Gastrocnemius medialis (tissue), 4 donors: ENCODE results near the gene ST8SIA5.

Source experiments
- POLR2A ChIP-seq, 2 donors: fragments of 450-650 bp; IDR thresholded peaks; one replicate each; pipeline ENCODE4 v1.6.1; 2017; ENCODE audit warnings: antibody characterized with exemption in 2 of 2, mild to moderate bottlenecking in 2 of 2, moderate library complexity in 2 of 2
- TF ChIP-seq, protein P1 (sequence below), 5 experiments: fragments of 450-650 bp in 3 of 5; fragments of 200-600 bp in 2 of 5; sonication (generic) in 2 of 5; IDR thresholded peaks in 4 of 5; conservative IDR thresholded peaks in 1 of 5; 1 replicate in 4 of 5; 2 replicates in 1 of 5; pipeline ENCODE4 v1.5.1; 2016 to 2019; ENCODE audit warnings: antibody characterized with exemption in 5 of 5, mild to moderate bottlenecking in 3 of 5, moderate library complexity in 3 of 5

- TF ChIP-seq, protein P1, sequence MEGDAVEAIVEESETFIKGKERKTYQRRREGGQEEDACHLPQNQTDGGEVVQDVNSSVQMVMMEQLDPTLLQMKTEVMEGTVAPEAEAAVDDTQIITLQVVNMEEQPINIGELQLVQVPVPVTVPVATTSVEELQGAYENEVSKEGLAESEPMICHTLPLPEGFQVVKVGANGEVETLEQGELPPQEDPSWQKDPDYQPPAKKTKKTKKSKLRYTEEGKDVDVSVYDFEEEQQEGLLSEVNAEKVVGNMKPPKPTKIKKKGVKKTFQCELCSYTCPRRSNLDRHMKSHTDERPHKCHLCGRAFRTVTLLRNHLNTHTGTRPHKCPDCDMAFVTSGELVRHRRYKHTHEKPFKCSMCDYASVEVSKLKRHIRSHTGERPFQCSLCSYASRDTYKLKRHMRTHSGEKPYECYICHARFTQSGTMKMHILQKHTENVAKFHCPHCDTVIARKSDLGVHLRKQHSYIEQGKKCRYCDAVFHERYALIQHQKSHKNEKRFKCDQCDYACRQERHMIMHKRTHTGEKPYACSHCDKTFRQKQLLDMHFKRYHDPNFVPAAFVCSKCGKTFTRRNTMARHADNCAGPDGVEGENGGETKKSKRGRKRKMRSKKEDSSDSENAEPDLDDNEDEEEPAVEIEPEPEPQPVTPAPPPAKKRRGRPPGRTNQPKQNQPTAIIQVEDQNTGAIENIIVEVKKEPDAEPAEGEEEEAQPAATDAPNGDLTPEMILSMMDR (IDR thresholded peaks at IDR 0.05 in 4 of 5, conservative IDR thresholded peaks at IDR 0.05 in 1 of 5): no peak
- no peak for TF ChIP-seq POLR2A (IDR thresholded peaks at IDR 0.05)
These were observed 1.4 kb downstream of the ST8SIA5 start for GRCh38 chr18:46755315-46756024.
